Panc1 (cell line): ENCODE results near the gene CEBPA. TPM values are rescaled to one million over a fixed set of nuclear protein-coding genes. Genes with fewer than 3 reads are reported as not detected.
A peak's percentile ranks its signal among the peaks of the same experiment; 100 is the strongest.

ENCODE experiments used
- ATAC-seq: fragments of 200-7000 bp; cut with Tn5 transposase; 2 replicates; pipeline ENCODE4 v1.9.1; 2020; ENCODE audit warnings: mild to moderate bottlenecking, moderate library complexity
- BruUV-seq: library from RNA; stranded (reverse); fragments of 400-500 nt; replicated peaks from 2 replicates; lab custom pipeline; 2021; lab: Mats Ljungman, UMichigan
- CTCF ChIA-PET: fragments of 300-600 bp; sonication (Branson Sonifier 250); formaldehyde crosslinking; loops from one replicate; lab custom pipeline; 2022; ENCODE audit warnings: antibody characterized with exemption; lab: Charles Lee
- POLR2A ChIA-PET: fragments of 300-600 bp; sonication (Branson Sonifier 250); formaldehyde crosslinking; loops from one replicate; lab custom pipeline; 2022; ENCODE audit warnings: antibody characterized with exemption; lab: Charles Lee
- DNase-seq: peaks from one replicate; pipeline ENCODE4 v3.0.0-alpha.2; 2010; ENCODE audit warnings: low read depth, low spot score
- H3K27ac ChIP-seq: 2 replicates; pipeline ENCODE4 v1.5.1; 2011; ENCODE audit warnings: mild to moderate bottlenecking, low read length, inconsistent platforms
- H3K27me3 ChIP-seq: fragments of 200-500 bp; sonication (Bioruptor generic); 2 replicates; pipeline ENCODE4 v1.6.0; 2014; ENCODE audit warnings: low read length, inconsistent platforms; ENCODE audit not compliant: control insufficient read depth, insufficient read depth
- H3K36me3 ChIP-seq: fragments of 200-500 bp; sonication (Bioruptor generic); 2 replicates; pipeline ENCODE4 v1.5.1; 2014; ENCODE audit warnings: inconsistent platforms, mild to moderate bottlenecking, low read length, moderate library complexity; ENCODE audit not compliant: control insufficient read depth, insufficient read depth
- H3K4me1 ChIP-seq: 2 replicates; pipeline ENCODE4 v1.5.1; 2011; ENCODE audit warnings: inconsistent platforms, mild to moderate bottlenecking, low read length, moderate library complexity; ENCODE audit not compliant: control insufficient read depth, insufficient read depth
- H3K4me3 ChIP-seq, 2 experiments: 2 replicates each; pipeline ENCODE4 v1.5.1; 2011 to 2012; ENCODE audit warnings: low read depth in 2 of 2, low read length in 2 of 2, mild to moderate bottlenecking in 2 of 2, inconsistent platforms in 1 of 2, moderate library complexity in 1 of 2
- H3K9me3 ChIP-seq: fragments of 200-500 bp; sonication (Bioruptor generic); 2 replicates; pipeline ENCODE4 v1.5.1; 2014; ENCODE audit warnings: low read depth, mild to moderate bottlenecking, inconsistent platforms, low read length, moderate library complexity; ENCODE audit not compliant: control insufficient read depth, insufficient read depth
- POLR2AphosphoS5 ChIP-seq: IDR thresholded peaks from 2 replicates; pipeline ENCODE4 v1.6.1; 2012; ENCODE audit warnings: mild to moderate bottlenecking, low read depth, low read length, moderate library complexity
- SIN3A ChIP-seq: IDR thresholded peaks from 2 replicates; pipeline ENCODE4 v1.6.1; 2012; ENCODE audit warnings: low read depth, mild to moderate bottlenecking, low read length, moderate library complexity, borderline replicate concordance; ENCODE audit not compliant: insufficient read depth
- TCF7L2 ChIP-seq: IDR thresholded peaks from 2 replicates; pipeline ENCODE4 v1.6.1; 2011; ENCODE audit warnings: mild to moderate bottlenecking, low read depth, low read length, inconsistent platforms
- in situ Hi-C: cut with HindIII; loops from 2 replicates; pipeline ENCODE4 v1.10.0; 2016; ENCODE audit warnings: low sequenced_read_pairs, low pct_unique_long_range_greater_than_20kb
- intact Hi-C: fragments of 100-400 bp; cut with micrococcal nuclease; formaldehyde crosslinking; loops from one replicate; pipeline ENCODE4 v1.10.0; 2022; ENCODE audit not compliant: unreplicated experiment
- total RNA-seq: library from RNA; stranded (reverse); gene quantifications from one replicate; pipeline ENCODE4 v1.2.1, GENCODE V29; 2021; ENCODE audit not compliant: unreplicated experiment
- TF ChIP-seq, protein P1 (sequence below): fragments of 450-650 bp; IDR thresholded peaks from 2 replicates; pipeline ENCODE4 v1.5.1; 2017; ENCODE audit warnings: mild to moderate bottlenecking
- TF ChIP-seq, protein P2 (sequence below), 2 experiments: IDR thresholded peaks; 2 replicates each; pipeline ENCODE4 v1.6.1; 2011 to 2012; ENCODE audit warnings: low read depth in 2 of 2, control low read depth in 1 of 2, low read length in 1 of 2, mild to moderate bottlenecking in 1 of 2, moderate library complexity in 1 of 2; ENCODE audit not compliant: insufficient read depth in 1 of 2

CEBPA gene
- total RNA-seq, 1 experiment from 2014 or later, result 1.6 TPM

GRCh38 chr19:33349319-33350289 is 47.3 kb upstream of the CEBPA start:
- intact Hi-C loops, result no loop called here
- Histone ChIP-seq H3K9me3 (no peaks in the 10 kb centered on the region), H3K27ac (no peak overlapping the region), H3K4me1 (no peaks in the 10 kb centered on the region), H3K4me3 (no peak overlapping the region), H3K36me3 (no peaks in the 10 kb centered on the region), H3K27me3 (peaks cover 9% of the 10 kb centered on the region; the same call in 1 of the 2 replicates)
- DNase-seq (no peak), ATAC-seq (no peak)
- ChIA-PET POLR2A (no interaction called here), CTCF (no interaction called here)
- in situ Hi-C loops, result loop anchor here (10.0 kb wide), 1 partner anchor 55 kb away; no protein-coding TSS in a partner anchor
- TF ChIP-seq, protein P1, sequence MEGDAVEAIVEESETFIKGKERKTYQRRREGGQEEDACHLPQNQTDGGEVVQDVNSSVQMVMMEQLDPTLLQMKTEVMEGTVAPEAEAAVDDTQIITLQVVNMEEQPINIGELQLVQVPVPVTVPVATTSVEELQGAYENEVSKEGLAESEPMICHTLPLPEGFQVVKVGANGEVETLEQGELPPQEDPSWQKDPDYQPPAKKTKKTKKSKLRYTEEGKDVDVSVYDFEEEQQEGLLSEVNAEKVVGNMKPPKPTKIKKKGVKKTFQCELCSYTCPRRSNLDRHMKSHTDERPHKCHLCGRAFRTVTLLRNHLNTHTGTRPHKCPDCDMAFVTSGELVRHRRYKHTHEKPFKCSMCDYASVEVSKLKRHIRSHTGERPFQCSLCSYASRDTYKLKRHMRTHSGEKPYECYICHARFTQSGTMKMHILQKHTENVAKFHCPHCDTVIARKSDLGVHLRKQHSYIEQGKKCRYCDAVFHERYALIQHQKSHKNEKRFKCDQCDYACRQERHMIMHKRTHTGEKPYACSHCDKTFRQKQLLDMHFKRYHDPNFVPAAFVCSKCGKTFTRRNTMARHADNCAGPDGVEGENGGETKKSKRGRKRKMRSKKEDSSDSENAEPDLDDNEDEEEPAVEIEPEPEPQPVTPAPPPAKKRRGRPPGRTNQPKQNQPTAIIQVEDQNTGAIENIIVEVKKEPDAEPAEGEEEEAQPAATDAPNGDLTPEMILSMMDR, result no peak
- no peak for TF ChIP-seq POLR2AphosphoS5
- BruUV-seq, result no TSS peak

DNA sequence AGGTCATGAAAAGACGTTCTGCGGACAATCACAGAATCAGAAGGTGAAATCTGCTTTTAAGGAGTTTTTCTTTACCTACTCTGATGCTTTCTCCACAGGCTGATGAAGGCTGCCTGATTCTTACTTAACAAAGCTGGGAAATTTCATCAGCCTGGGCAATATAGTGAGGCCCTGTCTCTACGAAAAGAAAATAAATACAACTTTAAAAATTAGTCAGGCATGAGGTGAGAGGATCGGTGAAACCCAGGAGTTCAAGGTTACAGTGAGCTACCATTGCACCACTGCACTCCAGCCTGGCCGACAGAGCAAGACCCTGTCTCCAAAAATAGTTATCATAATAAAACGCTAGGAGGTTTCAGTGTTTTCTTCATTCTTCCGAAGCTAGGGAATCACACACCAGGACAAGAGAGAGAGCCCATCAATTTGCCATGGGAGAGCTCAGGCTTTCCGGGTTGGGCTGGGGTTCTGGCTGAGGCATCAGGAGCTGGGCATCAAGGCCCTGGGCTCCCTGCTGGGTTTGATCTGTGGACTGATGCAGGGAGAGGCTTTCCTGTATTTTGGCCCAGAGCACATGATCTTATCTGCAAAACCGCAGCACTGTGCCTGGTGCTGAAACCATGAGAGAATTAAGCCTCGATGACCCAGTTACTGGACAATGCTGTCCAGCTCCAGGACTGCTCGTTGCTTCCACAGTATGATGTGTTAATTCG is 46.1 kb upstream of the CEBPA start:
- ChIA-PET POLR2A (no interaction called here), CTCF (no interaction called here)
- in situ Hi-C loops (loop anchor here (10.0 kb wide), 1 partner anchor 54 kb away; no protein-coding TSS in a partner anchor), intact Hi-C loops (no loop called here)
- no peak for TF ChIP-seq SIN3A
- no peak for TF ChIP-seq POLR2AphosphoS5
- TF ChIP-seq, protein P2, sequence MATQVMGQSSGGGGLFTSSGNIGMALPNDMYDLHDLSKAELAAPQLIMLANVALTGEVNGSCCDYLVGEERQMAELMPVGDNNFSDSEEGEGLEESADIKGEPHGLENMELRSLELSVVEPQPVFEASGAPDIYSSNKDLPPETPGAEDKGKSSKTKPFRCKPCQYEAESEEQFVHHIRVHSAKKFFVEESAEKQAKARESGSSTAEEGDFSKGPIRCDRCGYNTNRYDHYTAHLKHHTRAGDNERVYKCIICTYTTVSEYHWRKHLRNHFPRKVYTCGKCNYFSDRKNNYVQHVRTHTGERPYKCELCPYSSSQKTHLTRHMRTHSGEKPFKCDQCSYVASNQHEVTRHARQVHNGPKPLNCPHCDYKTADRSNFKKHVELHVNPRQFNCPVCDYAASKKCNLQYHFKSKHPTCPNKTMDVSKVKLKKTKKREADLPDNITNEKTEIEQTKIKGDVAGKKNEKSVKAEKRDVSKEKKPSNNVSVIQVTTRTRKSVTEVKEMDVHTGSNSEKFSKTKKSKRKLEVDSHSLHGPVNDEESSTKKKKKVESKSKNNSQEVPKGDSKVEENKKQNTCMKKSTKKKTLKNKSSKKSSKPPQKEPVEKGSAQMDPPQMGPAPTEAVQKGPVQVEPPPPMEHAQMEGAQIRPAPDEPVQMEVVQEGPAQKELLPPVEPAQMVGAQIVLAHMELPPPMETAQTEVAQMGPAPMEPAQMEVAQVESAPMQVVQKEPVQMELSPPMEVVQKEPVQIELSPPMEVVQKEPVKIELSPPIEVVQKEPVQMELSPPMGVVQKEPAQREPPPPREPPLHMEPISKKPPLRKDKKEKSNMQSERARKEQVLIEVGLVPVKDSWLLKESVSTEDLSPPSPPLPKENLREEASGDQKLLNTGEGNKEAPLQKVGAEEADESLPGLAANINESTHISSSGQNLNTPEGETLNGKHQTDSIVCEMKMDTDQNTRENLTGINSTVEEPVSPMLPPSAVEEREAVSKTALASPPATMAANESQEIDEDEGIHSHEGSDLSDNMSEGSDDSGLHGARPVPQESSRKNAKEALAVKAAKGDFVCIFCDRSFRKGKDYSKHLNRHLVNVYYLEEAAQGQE (IDR thresholded peaks at IDR 0.05; ENCODE audit: insufficient read depth in 1 of 2, low read depth in 2 of 2, low read length in 1 of 2), result 0 out of 4 replicates have a peak, but pooled peaks of 1 of the 2 experiments have one; percentile 34
- TF ChIP-seq, protein P1, result no peak
- TF ChIP-seq TCF7L2, result no peak
- Histone ChIP-seq H3K9me3 (no peaks in the 10 kb centered on the region), H3K4me1 (no peaks in the 10 kb centered on the region), H3K4me3 (no peak overlapping the region), H3K36me3 (no peaks in the 10 kb centered on the region), H3K27me3 (peaks cover 19% of the 10 kb centered on the region; the same call in 1 of the 2 replicates), H3K27ac (no peak overlapping the region)
- DNase-seq (no peak), ATAC-seq (no peak)
- BruUV-seq, result no TSS peak
